Measurements from ENCODE around the gene ZNF800. TPM values are rescaled to one million over a fixed set of nuclear protein-coding genes. Genes with fewer than 3 reads are reported as not detected.
A peak's percentile ranks its signal among the peaks of the same experiment; 100 is the strongest.
"Not testable (repeated sequence)": the region's sequence is repeated elsewhere in the genome, so short reads cannot be mapped to it uniquely, and the experiment has no call there.

The ZNF800 gene
- total RNA-seq, 1 donor from 2014 or later, result 29.8 TPM

GRCh38 chr7:127413326-127413725 is 20.8 kb upstream of the ZNF800 start:
- no peak for DNase-seq (ENCODE audit: low read depth, low spot score)
- TF ChIP-seq CTCF (conservative IDR thresholded peaks at IDR 0.05), result no peak
- H3K36me3 Mint-ChIP-seq (ENCODE audit: low read depth), result no peaks in the 10 kb centered on the region
- H3K27ac Mint-ChIP-seq (ENCODE audit: unreplicated experiment), result no peak overlapping the region
- peaks cover 49% of the 10 kb centered on the region for H3K27me3 Mint-ChIP-seq (ENCODE audit: low read depth)
- H3K9me3 Mint-ChIP-seq, result peaks cover under 1% of the 10 kb centered on the region
- no peak overlapping the region for H3K4me3 Mint-ChIP-seq
- H3K4me1 Mint-ChIP-seq, result no peaks in the 10 kb centered on the region

GRCh38 chr7:127411176-127411575 is 18.7 kb upstream of the ZNF800 start:
- no peaks in the 10 kb centered on the region for H3K4me1 Mint-ChIP-seq
- H3K27me3 Mint-ChIP-seq (ENCODE audit: low read depth), result peaks cover 64% of the 10 kb centered on the region
- H3K27ac Mint-ChIP-seq (ENCODE audit: unreplicated experiment), result no peak overlapping the region
- DNase-seq (ENCODE audit: low read depth, low spot score), result no peak
- TF ChIP-seq CTCF (conservative IDR thresholded peaks at IDR 0.05), result no peak
- H3K4me3 Mint-ChIP-seq, result no peak overlapping the region
- H3K36me3 Mint-ChIP-seq (ENCODE audit: low read depth), result no peaks in the 10 kb centered on the region
- H3K9me3 Mint-ChIP-seq, result no peaks in the 10 kb centered on the region

- Mint-ChIP-seq H3K4me3 (no peak overlapping the region), H3K27ac (ENCODE audit: unreplicated experiment) (no peak overlapping the region), H3K4me1 (no peaks in the 10 kb centered on the region), H3K9me3 (no peaks in the 10 kb centered on the region), H3K36me3 (ENCODE audit: low read depth) (no peaks in the 10 kb centered on the region), H3K27me3 (ENCODE audit: low read depth) (peaks cover 73% of the 10 kb centered on the region)
- DNase-seq (ENCODE audit: low read depth, low spot score), result no peak
- TF ChIP-seq CTCF (conservative IDR thresholded peaks at IDR 0.05), result no peak
Observed at GRCh38 chr7:127409629-127410028, 17.1 kb upstream of the ZNF800 start.

- Mint-ChIP-seq H3K27ac (ENCODE audit: unreplicated experiment) (no peak overlapping the region), H3K4me3 (no peak overlapping the region), H3K27me3 (ENCODE audit: low read depth) (peaks cover 84% of the 10 kb centered on the region), H3K4me1 (no peaks in the 10 kb centered on the region), H3K36me3 (ENCODE audit: low read depth) (no peaks in the 10 kb centered on the region), H3K9me3 (no peaks in the 10 kb centered on the region)
- no peak for TF ChIP-seq CTCF (conservative IDR thresholded peaks at IDR 0.05)
- DNase-seq (ENCODE audit: low read depth, low spot score), result no peak
Observed at GRCh38 chr7:127404286-127405072, 12.0 kb upstream of the ZNF800 start.

- TF ChIP-seq CTCF (conservative IDR thresholded peaks at IDR 0.05), result peak; percentile 32
- peaks cover 16% of the 10 kb centered on the region for H3K4me1 Mint-ChIP-seq
- no peak for DNase-seq (ENCODE audit: low read depth, low spot score)
- H3K27me3 Mint-ChIP-seq (ENCODE audit: low read depth), result peaks cover 73% of the 10 kb centered on the region
- H3K4me3 Mint-ChIP-seq, result peak overlapping the region; percentile 32
- H3K36me3 Mint-ChIP-seq (ENCODE audit: low read depth), result no peaks in the 10 kb centered on the region
- no peak overlapping the region for H3K27ac Mint-ChIP-seq (ENCODE audit: unreplicated experiment)
- no peaks in the 10 kb centered on the region for H3K9me3 Mint-ChIP-seq
Observed at GRCh38 chr7:127396184-127396583, 3.7 kb upstream of the ZNF800 start.

GRCh38 chr7:127395104-127395503 is 2.6 kb upstream of the ZNF800 start:
- Mint-ChIP-seq H3K4me3 (peak overlapping the region; percentile 73), H3K27me3 (ENCODE audit: low read depth) (peaks cover 62% of the 10 kb centered on the region), H3K4me1 (peaks cover 25% of the 10 kb centered on the region)
- not testable (repeated sequence) for DNase-seq (ENCODE audit: low read depth, low spot score); H3K36me3 Mint-ChIP-seq (ENCODE audit: low read depth); H3K27ac Mint-ChIP-seq (ENCODE audit: unreplicated experiment); H3K9me3 Mint-ChIP-seq
